ENCODE data around the gene TAS1R2.

The TAS1R2 gene

GRCh38 chr1:18883079-18883478, 23.6 kb upstream of the TAS1R2 start:
- H3K9ac ChIP-seq (ENCODE audit: low read length) = no peak overlapping the region
- no peak overlapping the region for H3K27ac ChIP-seq (ENCODE audit: low read depth, low read length)
- no peak overlapping the region for H3K4me3 ChIP-seq (ENCODE audit: low read depth, low read length)

GRCh38 chr1:18882486-18882885, 23.0 kb upstream of the TAS1R2 start:
- no peak overlapping the region for H3K27ac ChIP-seq (ENCODE audit: low read depth, low read length)
- no peaks in the 10 kb centered on the region; the same call in 1 of the 2 replicates for H3K27me3 ChIP-seq (ENCODE audit: control insufficient read depth, insufficient read depth, low read length)
- H3K36me3 ChIP-seq (ENCODE audit: control insufficient read depth, insufficient read depth, low read length) = peaks cover 22% of the 10 kb centered on the region; the same call in 1 of the 2 replicates
- H3K4me3 ChIP-seq (ENCODE audit: low read depth, low read length) = no peak overlapping the region
- H3K4me1 ChIP-seq (ENCODE audit: control insufficient read depth, insufficient read depth, low read length) = peaks cover 11% of the 10 kb centered on the region
- no peaks in the 10 kb centered on the region for H3K9me3 ChIP-seq (ENCODE audit: control insufficient read depth, insufficient read depth, low read depth, low read length)
- H3K9ac ChIP-seq (ENCODE audit: low read length) = no peak overlapping the region

More at GRCh38 chr1:18883079-18883478, 23.6 kb upstream of the TAS1R2 start:
- Histone ChIP-seq H3K4me1 (ENCODE audit: control insufficient read depth, insufficient read depth, low read length) (peaks cover 11% of the 10 kb centered on the region), H3K27me3 (ENCODE audit: control insufficient read depth, insufficient read depth, low read length) (no peaks in the 10 kb centered on the region; the same call in 1 of the 2 replicates), H3K36me3 (ENCODE audit: control insufficient read depth, insufficient read depth, low read length) (peaks cover 25% of the 10 kb centered on the region; the same call in 1 of the 2 replicates), H3K9me3 (ENCODE audit: control insufficient read depth, insufficient read depth, low read depth, low read length) (no peaks in the 10 kb centered on the region)

GRCh38 chr1:18881642-18882431, 22.4 kb upstream of the TAS1R2 start:
- no peak overlapping the region for H3K9ac ChIP-seq (ENCODE audit: low read length)
- H3K4me1 ChIP-seq (ENCODE audit: control insufficient read depth, insufficient read depth, low read length) = peaks cover 11% of the 10 kb centered on the region
- no peak overlapping the region for H3K4me3 ChIP-seq (ENCODE audit: low read depth, low read length)
- no peaks in the 10 kb centered on the region for H3K9me3 ChIP-seq (ENCODE audit: control insufficient read depth, insufficient read depth, low read depth, low read length)
- H3K36me3 ChIP-seq (ENCODE audit: control insufficient read depth, insufficient read depth, low read length) = peaks cover 22% of the 10 kb centered on the region; the same call in 1 of the 2 replicates
- no peak overlapping the region for H3K27ac ChIP-seq (ENCODE audit: low read depth, low read length)
- no peaks in the 10 kb centered on the region; the same call in 1 of the 2 replicates for H3K27me3 ChIP-seq (ENCODE audit: control insufficient read depth, insufficient read depth, low read length)

GRCh38 chr1:18881164-18881563, 21.7 kb upstream of the TAS1R2 start:
- peaks cover 26% of the 10 kb centered on the region; the same call in 1 of the 2 replicates for H3K36me3 ChIP-seq (ENCODE audit: control insufficient read depth, insufficient read depth, low read length)
- no peak overlapping the region for H3K9ac ChIP-seq (ENCODE audit: low read length)
- no peak overlapping the region for H3K27ac ChIP-seq (ENCODE audit: low read depth, low read length)
- H3K4me3 ChIP-seq (ENCODE audit: low read depth, low read length) = no peak overlapping the region
- H3K27me3 ChIP-seq (ENCODE audit: control insufficient read depth, insufficient read depth, low read length) = no peaks in the 10 kb centered on the region; the same call in 1 of the 2 replicates
- H3K9me3 ChIP-seq (ENCODE audit: control insufficient read depth, insufficient read depth, low read depth, low read length) = no peaks in the 10 kb centered on the region
- peaks cover 11% of the 10 kb centered on the region for H3K4me1 ChIP-seq (ENCODE audit: control insufficient read depth, insufficient read depth, low read length)

GRCh38 chr1:18880585-18880984, 21.1 kb upstream of the TAS1R2 start:
- Histone ChIP-seq H3K27me3 (ENCODE audit: control insufficient read depth, insufficient read depth, low read length) (no peaks in the 10 kb centered on the region; the same call in 1 of the 2 replicates), H3K4me1 (ENCODE audit: control insufficient read depth, insufficient read depth, low read length) (peaks cover 11% of the 10 kb centered on the region), H3K9me3 (ENCODE audit: control insufficient read depth, insufficient read depth, low read depth, low read length) (no peaks in the 10 kb centered on the region), H3K9ac (ENCODE audit: low read length) (no peak overlapping the region), H3K4me3 (ENCODE audit: low read depth, low read length) (no peak overlapping the region), H3K36me3 (ENCODE audit: control insufficient read depth, insufficient read depth, low read length) (peaks cover 24% of the 10 kb centered on the region; the same call in 1 of the 2 replicates), H3K27ac (ENCODE audit: low read depth, low read length) (no peak overlapping the region)

GRCh38 chr1:18879791-18880309, 20.4 kb upstream of the TAS1R2 start:
- no peak overlapping the region for H3K27ac ChIP-seq (ENCODE audit: low read depth, low read length)
- H3K4me1 ChIP-seq (ENCODE audit: control insufficient read depth, insufficient read depth, low read length) = peaks cover 11% of the 10 kb centered on the region
- peaks cover 24% of the 10 kb centered on the region; the same call in 1 of the 2 replicates for H3K36me3 ChIP-seq (ENCODE audit: control insufficient read depth, insufficient read depth, low read length)
- no peak overlapping the region for H3K9ac ChIP-seq (ENCODE audit: low read length)
- no peaks in the 10 kb centered on the region; the same call in 1 of the 2 replicates for H3K27me3 ChIP-seq (ENCODE audit: control insufficient read depth, insufficient read depth, low read length)
- H3K9me3 ChIP-seq (ENCODE audit: control insufficient read depth, insufficient read depth, low read depth, low read length) = no peaks in the 10 kb centered on the region
- no peak overlapping the region for H3K4me3 ChIP-seq (ENCODE audit: low read depth, low read length)

- Histone ChIP-seq H3K36me3 (ENCODE audit: control insufficient read depth, insufficient read depth, low read length) (peaks cover 25% of the 10 kb centered on the region; the same call in 1 of the 2 replicates), H3K4me3 (ENCODE audit: low read depth, low read length) (no peak overlapping the region), H3K9ac (ENCODE audit: low read length) (no peak overlapping the region), H3K9me3 (ENCODE audit: control insufficient read depth, insufficient read depth, low read depth, low read length) (no peaks in the 10 kb centered on the region), H3K27me3 (ENCODE audit: control insufficient read depth, insufficient read depth, low read length) (no peaks in the 10 kb centered on the region; the same call in 1 of the 2 replicates), H3K27ac (ENCODE audit: low read depth, low read length) (no peak overlapping the region), H3K4me1 (ENCODE audit: control insufficient read depth, insufficient read depth, low read length) (peaks cover 11% of the 10 kb centered on the region)
Measured at GRCh38 chr1:18879215-18879790, 19.8 kb upstream of the TAS1R2 start.

GRCh38 chr1:18878538-18879214, 19.2 kb upstream of the TAS1R2 start:
- no peak overlapping the region for H3K27ac ChIP-seq (ENCODE audit: low read depth, low read length)
- no peaks in the 10 kb centered on the region for H3K9me3 ChIP-seq (ENCODE audit: control insufficient read depth, insufficient read depth, low read depth, low read length)
- no peak overlapping the region for H3K4me3 ChIP-seq (ENCODE audit: low read depth, low read length)
- no peak overlapping the region for H3K9ac ChIP-seq (ENCODE audit: low read length)
- H3K27me3 ChIP-seq (ENCODE audit: control insufficient read depth, insufficient read depth, low read length) = no peaks in the 10 kb centered on the region; the same call in 1 of the 2 replicates
- H3K4me1 ChIP-seq (ENCODE audit: control insufficient read depth, insufficient read depth, low read length) = peaks cover 11% of the 10 kb centered on the region
- H3K36me3 ChIP-seq (ENCODE audit: control insufficient read depth, insufficient read depth, low read length) = peaks cover 30% of the 10 kb centered on the region

GRCh38 chr1:18877282-18877681, 17.8 kb upstream of the TAS1R2 start:
- no peak overlapping the region for H3K27ac ChIP-seq (ENCODE audit: low read depth, low read length)
- no peak overlapping the region for H3K9ac ChIP-seq (ENCODE audit: low read length)
- H3K4me1 ChIP-seq (ENCODE audit: control insufficient read depth, insufficient read depth, low read length) = peaks cover 11% of the 10 kb centered on the region
- H3K36me3 ChIP-seq (ENCODE audit: control insufficient read depth, insufficient read depth, low read length) = peaks cover 33% of the 10 kb centered on the region
- no peaks in the 10 kb centered on the region for H3K9me3 ChIP-seq (ENCODE audit: control insufficient read depth, insufficient read depth, low read depth, low read length)
- H3K27me3 ChIP-seq (ENCODE audit: control insufficient read depth, insufficient read depth, low read length) = no peaks in the 10 kb centered on the region; the same call in 1 of the 2 replicates
- no peak overlapping the region for H3K4me3 ChIP-seq (ENCODE audit: low read depth, low read length)

- Histone ChIP-seq H3K4me3 (ENCODE audit: low read depth, low read length) (no peak overlapping the region), H3K9ac (ENCODE audit: low read length) (no peak overlapping the region), H3K27ac (ENCODE audit: low read depth, low read length) (no peak overlapping the region), H3K36me3 (ENCODE audit: control insufficient read depth, insufficient read depth, low read length) (peaks cover 28% of the 10 kb centered on the region), H3K27me3 (ENCODE audit: control insufficient read depth, insufficient read depth, low read length) (no peaks in the 10 kb centered on the region; the same call in 1 of the 2 replicates), H3K4me1 (ENCODE audit: control insufficient read depth, insufficient read depth, low read length) (peaks cover 11% of the 10 kb centered on the region), H3K9me3 (ENCODE audit: control insufficient read depth, insufficient read depth, low read depth, low read length) (no peaks in the 10 kb centered on the region)
Measured at GRCh38 chr1:18876210-18876609, 16.8 kb upstream of the TAS1R2 start.
